GM13977 (cell line): Measurements from ENCODE around the gene CIRBP.
"Not testable (repeated sequence)": the region's sequence is repeated elsewhere in the genome, so short reads cannot be mapped to it uniquely, and the experiment has no call there.

Experiments used
- DNase-seq: peaks from one replicate; pipeline ENCODE4 v3.0.0; 2012; ENCODE audit warnings: low spot score
- in situ Hi-C: fragments of 300-500 bp; cut with MboI; formaldehyde crosslinking; loops from one replicate; pipeline ENCODE4 v1.12.0; 2022; ENCODE audit warnings: low sequenced_read_pairs, low pct_unique_long_range_greater_than_20kb, mixed read lengths, inconsistent platforms; ENCODE audit not compliant: unreplicated experiment
- TF ChIP-seq, protein P1 (sequence below): IDR thresholded peaks from 2 replicates; pipeline ENCODE4 v1.5.1; 2012; ENCODE audit warnings: mild to moderate bottlenecking, control low read depth; ENCODE audit not compliant: insufficient read depth; ENCODE audit errors: extremely low read depth, missing control alignments

The CIRBP gene

DNA sequence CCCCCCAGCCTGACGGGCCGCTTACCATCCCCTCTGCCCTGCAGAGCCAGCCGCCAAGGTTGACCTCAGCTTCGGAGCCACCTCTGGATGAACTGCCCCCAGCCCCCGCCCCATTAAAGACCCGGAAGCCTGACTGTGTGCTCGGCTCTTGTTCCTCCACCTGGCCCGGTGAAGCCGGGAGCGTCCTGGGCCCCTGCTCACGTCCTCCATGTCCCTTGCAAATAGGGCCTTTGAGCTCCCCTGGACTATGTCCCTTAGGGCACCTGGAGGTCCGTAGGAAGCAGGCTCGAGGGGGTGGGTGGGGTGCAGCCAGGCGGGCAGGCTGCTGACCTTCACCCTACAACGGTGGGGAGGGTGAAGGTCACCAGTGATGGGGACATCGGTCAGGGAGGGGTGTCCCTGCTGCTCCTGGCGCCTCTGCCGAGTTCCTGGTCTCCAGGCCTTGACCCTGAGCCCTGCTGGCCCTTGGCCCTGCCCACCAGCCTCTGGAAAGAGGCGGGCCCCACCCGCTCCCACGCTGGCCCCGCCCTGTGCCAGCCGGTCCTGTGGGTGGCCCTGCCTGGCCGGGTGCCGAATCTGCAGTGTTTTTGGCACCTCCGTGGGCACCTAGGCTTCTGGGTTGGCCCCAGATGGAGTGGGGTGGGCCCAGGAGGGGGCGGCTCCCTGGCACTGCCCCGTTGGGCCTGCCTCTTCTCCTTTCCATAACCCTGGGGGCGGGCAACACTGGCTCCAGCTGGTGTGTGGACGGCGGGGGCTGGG lies 24.3 kb upstream of the CIRBP start:
- in situ Hi-C loops = no loop called here
- DNase-seq = no peak
- TF ChIP-seq, protein P1, sequence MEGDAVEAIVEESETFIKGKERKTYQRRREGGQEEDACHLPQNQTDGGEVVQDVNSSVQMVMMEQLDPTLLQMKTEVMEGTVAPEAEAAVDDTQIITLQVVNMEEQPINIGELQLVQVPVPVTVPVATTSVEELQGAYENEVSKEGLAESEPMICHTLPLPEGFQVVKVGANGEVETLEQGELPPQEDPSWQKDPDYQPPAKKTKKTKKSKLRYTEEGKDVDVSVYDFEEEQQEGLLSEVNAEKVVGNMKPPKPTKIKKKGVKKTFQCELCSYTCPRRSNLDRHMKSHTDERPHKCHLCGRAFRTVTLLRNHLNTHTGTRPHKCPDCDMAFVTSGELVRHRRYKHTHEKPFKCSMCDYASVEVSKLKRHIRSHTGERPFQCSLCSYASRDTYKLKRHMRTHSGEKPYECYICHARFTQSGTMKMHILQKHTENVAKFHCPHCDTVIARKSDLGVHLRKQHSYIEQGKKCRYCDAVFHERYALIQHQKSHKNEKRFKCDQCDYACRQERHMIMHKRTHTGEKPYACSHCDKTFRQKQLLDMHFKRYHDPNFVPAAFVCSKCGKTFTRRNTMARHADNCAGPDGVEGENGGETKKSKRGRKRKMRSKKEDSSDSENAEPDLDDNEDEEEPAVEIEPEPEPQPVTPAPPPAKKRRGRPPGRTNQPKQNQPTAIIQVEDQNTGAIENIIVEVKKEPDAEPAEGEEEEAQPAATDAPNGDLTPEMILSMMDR = no peak

DNA sequence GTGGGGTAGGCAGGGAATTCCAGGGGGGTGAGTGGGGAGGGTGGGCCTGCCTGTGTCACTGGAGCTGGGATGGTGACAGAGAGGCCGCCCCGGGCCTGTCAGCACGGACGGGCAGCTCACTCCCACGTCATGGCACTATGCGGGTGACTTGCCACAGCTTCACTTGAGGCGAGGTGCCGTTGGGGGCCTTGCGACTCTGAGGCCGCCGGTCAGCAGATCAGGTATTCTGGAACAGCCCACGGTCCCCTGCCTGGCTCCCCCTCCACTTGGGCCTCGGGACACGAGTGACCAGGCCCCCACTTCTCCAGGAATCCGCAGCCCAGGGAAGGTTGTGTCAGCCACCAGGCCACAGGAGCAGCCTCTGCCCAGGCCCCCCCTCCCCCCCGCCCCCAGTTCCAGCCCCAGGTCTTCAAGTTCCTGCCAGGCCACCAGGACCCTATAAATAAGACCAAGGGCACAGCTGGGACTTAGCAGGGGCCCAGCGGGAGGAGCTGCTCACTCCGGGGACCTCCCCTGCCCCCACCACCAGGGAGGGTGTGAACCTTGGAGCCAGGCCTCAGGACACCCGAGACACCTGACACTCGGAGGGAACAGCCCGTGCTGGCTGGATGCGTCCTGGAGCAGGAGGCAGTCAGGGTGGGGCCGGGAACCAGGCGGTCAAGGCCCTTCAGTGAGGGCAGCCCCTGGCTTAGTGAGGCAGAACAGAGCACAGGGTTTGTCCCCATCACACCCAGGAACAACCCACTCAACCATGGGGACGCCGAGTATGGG lies 23.5 kb upstream of the CIRBP start:
- TF ChIP-seq, protein P1 = no peak
- no peak for DNase-seq
- in situ Hi-C loops = no loop called here

DNA sequence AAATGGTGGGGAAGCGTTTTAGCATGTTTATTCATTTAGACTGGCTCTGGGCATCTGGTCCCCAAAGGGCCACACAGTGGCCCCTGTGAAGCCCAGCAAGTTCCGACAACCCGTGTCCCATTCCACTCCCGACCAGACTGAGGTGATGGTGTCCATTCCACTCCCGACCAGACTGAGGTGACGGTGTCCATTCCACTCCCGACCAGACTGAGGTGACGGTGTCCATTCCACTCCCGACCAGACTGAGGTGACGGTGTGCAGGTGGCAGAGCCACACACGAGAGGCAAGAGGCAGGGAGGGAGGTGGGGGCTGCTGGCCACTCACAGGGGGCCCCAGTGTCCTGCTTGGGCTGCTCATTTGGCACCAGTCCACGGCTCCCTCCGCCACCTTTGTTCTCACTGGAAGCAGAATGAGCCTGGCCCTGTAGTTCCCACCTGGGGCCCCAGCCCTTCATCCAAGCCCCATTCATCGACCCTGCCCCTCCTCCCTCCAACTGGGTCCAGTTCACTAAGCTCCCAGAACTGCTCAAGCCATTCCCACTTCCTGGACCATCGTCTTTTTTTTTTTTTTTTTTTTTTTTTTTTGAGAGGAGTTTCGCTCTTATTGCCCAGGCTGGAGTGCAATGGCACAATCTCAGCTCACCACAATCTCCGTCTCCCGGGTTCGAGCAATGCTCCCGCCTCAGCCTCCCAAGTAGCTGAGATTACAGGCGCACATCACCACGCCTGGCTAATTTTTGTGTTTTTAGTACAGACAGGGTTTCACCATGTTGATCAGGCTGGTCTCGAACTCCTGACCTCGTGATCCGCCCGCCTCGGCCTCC lies 22.7 kb upstream of the CIRBP start:
- DNase-seq, in situ Hi-C loops: not testable (repeated sequence)

DNA sequence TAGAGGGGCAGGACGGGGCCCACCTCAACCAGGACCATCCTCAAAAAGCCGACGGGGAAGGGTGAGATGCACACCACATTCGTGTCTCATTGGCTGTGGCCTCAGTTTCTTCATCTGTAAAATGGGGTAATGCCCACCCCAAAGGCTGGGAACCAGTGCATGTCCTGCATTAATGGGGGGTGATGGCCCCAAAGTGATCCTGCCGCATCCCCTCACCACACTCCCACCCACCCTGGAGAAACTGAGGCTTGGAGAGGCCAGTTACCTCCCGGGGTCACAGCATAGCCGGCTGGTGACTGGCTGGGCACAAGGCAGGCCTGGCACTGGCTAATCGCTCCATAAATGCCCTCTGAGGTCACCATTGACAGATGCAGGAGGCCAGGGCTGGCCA lies 21.4 kb upstream of the CIRBP start:
- TF ChIP-seq, protein P1 = no peak
- in situ Hi-C loops = no loop called here
- DNase-seq = no peak

DNA sequence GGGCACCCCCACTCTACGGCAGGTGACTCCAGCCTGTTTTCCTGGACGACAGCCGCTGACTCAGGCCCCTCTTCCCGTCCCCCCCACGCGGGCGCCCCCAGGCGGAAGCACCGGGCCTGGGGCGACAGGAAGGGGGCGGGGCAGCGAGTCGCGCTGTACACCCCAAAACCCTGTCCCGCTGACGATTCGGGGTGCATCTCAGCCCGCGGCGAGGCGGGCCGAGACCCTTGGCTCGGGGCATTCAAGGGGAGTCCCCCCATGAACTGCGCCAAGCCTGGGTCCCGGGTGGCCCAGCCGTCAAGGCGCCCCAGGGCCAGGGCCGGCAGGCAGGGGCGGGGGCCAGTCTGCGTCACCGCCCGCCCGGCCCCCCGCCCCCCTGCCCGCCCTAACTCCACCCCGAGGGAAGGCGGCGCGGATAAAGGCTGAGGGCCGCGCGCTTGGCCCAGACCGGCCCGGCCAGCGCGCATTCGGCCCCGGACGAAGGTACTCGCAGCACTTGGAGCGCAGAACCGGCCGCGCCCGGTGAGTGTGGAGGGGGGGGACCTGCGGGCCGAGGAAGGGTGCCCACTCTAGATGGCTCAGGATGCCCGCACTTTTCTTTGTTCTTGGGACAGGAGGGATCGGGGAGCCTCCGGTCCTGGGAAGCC lies 20.9 kb upstream of the CIRBP start, which contains the start of gene MIDN:
MIDN (plus strand) TSS at position 445 of the 647 bp plus-strand sequence. CDS start 1,714 bp downstream, outside the sequence.
- TF ChIP-seq, protein P1 = peak; percentile 59
- DNase-seq = peak; percentile 90
- in situ Hi-C loops = no loop called here

DNA sequence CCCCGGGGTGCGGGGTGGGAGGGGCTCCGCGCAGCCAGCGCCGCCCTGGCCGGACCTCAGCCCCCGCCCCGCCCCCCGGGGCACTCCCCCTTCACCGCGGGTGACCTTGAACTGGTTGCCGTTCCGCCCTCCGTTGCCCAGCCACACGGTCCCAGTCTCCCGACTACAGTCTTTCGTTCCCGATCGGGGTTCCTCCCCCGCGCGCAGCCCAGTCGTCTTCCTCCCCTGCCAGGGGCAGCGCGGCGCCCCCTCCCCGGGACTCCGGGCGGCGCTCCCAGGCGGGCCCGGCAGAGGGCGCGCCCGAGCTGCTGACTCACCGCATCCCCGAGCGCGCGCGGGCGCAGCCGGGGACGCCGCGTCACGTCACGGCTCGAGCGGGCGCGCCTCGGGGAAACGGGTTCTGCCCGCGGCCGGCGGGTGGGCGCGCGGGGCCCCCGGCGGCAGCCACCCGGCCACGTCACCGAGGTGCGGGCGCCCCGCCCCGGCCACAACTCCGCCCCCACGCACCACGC lies 20.3 kb upstream of the CIRBP start:
- TF ChIP-seq, protein P1 = peak; percentile 89
- in situ Hi-C loops = no loop called here
- DNase-seq = peak; percentile 87
